Karpas-422 (cell line): ENCODE results near the gene MAP4K2. TPM values are rescaled to one million over a fixed set of nuclear protein-coding genes. Genes with fewer than 3 reads are reported as not detected.

Experiments
- DNase-seq: peaks from one replicate; pipeline ENCODE4 v3.0.0-alpha.2; 2015
- H2AFZ ChIP-seq: fragments of 200-600 bp; sonication (generic); 2 replicates; pipeline ENCODE4 v1.6.1; 2014; ENCODE audit warnings: antibody characterized with exemption, low read length, mixed read lengths
- H3K27ac ChIP-seq: fragments of 200-600 bp; sonication (generic); 2 replicates; pipeline ENCODE4 v1.5.1; 2014; ENCODE audit warnings: mild to moderate bottlenecking, low read length, moderate library complexity
- H3K27me3 ChIP-seq: fragments of 200-600 bp; sonication (generic); 2 replicates; pipeline ENCODE4 v1.6.1; 2014; ENCODE audit warnings: low read length, mixed read lengths
- H3K36me3 ChIP-seq: fragments of 200-600 bp; sonication (generic); 2 replicates; pipeline ENCODE4 v1.6.1; 2014; ENCODE audit warnings: low read length, mixed read lengths; ENCODE audit not compliant: insufficient read depth
- H3K4me1 ChIP-seq: fragments of 200-600 bp; sonication (generic); 2 replicates; pipeline ENCODE4 v1.6.1; 2014; ENCODE audit warnings: mild to moderate bottlenecking, low read length, mixed read lengths
- H3K4me2 ChIP-seq: fragments of 200-600 bp; sonication (generic); 2 replicates; pipeline ENCODE4 v1.6.1; 2014; ENCODE audit warnings: low read length, low read depth, mild to moderate bottlenecking; ENCODE audit not compliant: poor library complexity, severe bottlenecking
- H3K4me3 ChIP-seq: fragments of 200-600 bp; sonication (generic); 2 replicates; pipeline ENCODE4 v1.5.1; 2014; ENCODE audit warnings: mild to moderate bottlenecking, antibody characterized with exemption, low read length, mixed read lengths
- H3K79me2 ChIP-seq: fragments of 200-600 bp; sonication (generic); 2 replicates; pipeline ENCODE4 v1.6.1; 2014; ENCODE audit warnings: mild to moderate bottlenecking, low read length, mixed read lengths
- H3K9ac ChIP-seq: fragments of 200-600 bp; sonication (generic); 2 replicates; pipeline ENCODE4 v1.6.0; 2014; ENCODE audit warnings: low read length
- H3K9me2 ChIP-seq: fragments of 200-600 bp; sonication (generic), shearing (Covaris generic); replicated peaks from 2 replicates; pipeline ENCODE4 v1.6.0; 2014; ENCODE audit warnings: mild to moderate bottlenecking, low read length, moderate library complexity; ENCODE audit not compliant: insufficient read depth
- H3K9me3 ChIP-seq: fragments of 300-700, 200-600 bp; sonication (generic); 2 replicates; pipeline ENCODE4 v1.6.1; 2014; ENCODE audit warnings: low read length, mixed read lengths
- H4K20me1 ChIP-seq: fragments of 200-600 bp; sonication (generic); 2 replicates; pipeline ENCODE4 v1.6.1; 2014; ENCODE audit warnings: mild to moderate bottlenecking, antibody characterized with exemption, low read length, low read depth; ENCODE audit not compliant: insufficient read depth
- total RNA-seq: library from RNA; depleted of rRNA; stranded (reverse); fragments of >200 nt; shearing (Covaris generic); gene quantifications from 2 replicates; pipeline ENCODE4 v1.2.3, GENCODE V29; 2014; ENCODE audit warnings: low replicate concordance

MAP4K2 gene
- total RNA-seq, 1 experiment from 2014 or later = 62.0 TPM

DNA sequence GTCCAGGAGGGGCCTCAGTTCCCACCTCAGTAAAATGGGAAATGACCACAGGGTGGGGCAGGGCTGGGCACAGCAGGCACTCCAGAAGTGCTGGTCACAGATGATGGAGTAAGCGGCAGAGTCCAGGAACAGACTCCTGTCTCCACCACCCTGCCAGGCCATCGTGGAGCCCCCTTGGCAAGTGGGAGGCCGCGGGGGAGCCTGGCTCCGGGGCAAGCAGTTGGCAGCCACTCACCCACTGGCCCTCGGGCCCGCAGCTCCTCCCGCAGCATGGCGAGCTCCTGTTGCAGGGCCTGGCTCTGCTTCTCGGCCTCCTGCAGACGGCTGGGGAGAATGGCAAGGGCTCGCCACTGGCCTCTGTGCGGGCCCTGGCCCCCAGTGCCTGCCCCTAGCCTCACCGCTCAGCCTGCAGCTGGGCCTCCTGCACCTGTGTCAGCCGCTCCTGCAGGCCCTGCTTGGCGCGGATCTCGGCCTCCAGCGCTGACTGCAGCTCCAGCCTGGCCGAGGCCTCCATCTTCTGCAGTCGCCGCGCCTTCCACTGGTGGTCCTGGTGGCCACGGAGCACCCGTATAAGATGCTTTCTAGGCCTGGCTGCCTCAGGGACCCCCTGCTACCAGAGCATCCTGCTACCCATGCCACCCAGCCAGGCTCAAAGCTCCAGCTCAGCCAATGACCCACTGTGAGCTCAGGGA, 31.2 kb upstream of the MAP4K2 start:
- H3K36me3 ChIP-seq = no peaks in the 10 kb centered on the region

DNA sequence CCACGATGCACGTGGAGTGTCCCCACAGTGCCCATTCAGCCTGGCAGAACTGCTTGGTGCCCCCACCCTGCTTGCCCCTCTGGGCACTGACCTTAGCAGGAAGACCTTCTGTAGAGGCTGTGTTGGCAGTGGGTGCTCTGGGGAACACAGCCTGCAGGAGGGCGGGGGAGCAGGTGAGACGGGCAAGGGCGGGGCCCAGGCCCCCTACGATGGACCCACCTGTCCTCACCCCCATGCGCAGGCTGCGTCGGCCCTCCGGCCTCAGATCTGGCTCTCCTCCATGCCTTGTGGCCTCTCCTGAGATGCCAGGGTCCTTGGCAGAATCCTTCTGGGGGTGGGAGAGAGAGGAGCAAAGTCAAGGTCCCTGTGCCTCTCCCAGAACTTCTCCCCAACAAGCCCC, 30.5 kb upstream of the MAP4K2 start:
- Histone ChIP-seq H3K27me3 (no peaks in the 10 kb centered on the region), H3K36me3 (no peaks in the 10 kb centered on the region), H3K9me2 (no peaks in the 10 kb centered on the region), H3K9ac (no peak overlapping the region), H3K27ac (no peak overlapping the region), H3K4me2 (no peak overlapping the region), H3K79me2 (no peaks in the 10 kb centered on the region), H4K20me1 (no peaks in the 10 kb centered on the region), H2AFZ (no peak overlapping the region), H3K4me1 (no peaks in the 10 kb centered on the region), H3K4me3 (no peak overlapping the region), H3K9me3 (no peaks in the 10 kb centered on the region)
- no peak for DNase-seq

More for the DNA sequence above, 31.2 kb upstream of the MAP4K2 start:
- no peaks in the 10 kb centered on the region for H3K27me3 ChIP-seq
- no peaks in the 10 kb centered on the region for H4K20me1 ChIP-seq
- no peaks in the 10 kb centered on the region for H3K79me2 ChIP-seq
- no peaks in the 10 kb centered on the region for H3K9me2 ChIP-seq
- no peak overlapping the region for H3K4me3 ChIP-seq
- H3K9me3 ChIP-seq = no peaks in the 10 kb centered on the region
- H3K9ac ChIP-seq = no peak overlapping the region
- no peak overlapping the region for H3K27ac ChIP-seq
- H2AFZ ChIP-seq = no peak overlapping the region
- no peak overlapping the region for H3K4me2 ChIP-seq
- no peaks in the 10 kb centered on the region for H3K4me1 ChIP-seq
- no peak for DNase-seq

DNA sequence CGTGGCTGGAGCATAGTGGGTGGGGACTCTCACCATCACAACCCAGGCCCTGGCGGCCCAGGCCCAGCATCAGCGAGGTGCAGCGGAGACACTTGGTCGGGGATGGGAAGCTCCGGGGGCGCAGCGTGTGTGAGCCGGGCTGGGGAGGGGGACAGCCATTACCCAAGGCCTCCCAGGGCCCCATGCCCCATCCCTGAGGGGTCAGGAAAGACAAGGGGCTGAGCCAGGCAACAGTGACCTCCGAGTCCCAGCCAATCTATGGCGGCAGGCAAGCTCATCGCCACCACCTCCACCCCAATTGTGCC, 30.1 kb upstream of the MAP4K2 start:
- H3K9ac ChIP-seq = no peak overlapping the region

DNA sequence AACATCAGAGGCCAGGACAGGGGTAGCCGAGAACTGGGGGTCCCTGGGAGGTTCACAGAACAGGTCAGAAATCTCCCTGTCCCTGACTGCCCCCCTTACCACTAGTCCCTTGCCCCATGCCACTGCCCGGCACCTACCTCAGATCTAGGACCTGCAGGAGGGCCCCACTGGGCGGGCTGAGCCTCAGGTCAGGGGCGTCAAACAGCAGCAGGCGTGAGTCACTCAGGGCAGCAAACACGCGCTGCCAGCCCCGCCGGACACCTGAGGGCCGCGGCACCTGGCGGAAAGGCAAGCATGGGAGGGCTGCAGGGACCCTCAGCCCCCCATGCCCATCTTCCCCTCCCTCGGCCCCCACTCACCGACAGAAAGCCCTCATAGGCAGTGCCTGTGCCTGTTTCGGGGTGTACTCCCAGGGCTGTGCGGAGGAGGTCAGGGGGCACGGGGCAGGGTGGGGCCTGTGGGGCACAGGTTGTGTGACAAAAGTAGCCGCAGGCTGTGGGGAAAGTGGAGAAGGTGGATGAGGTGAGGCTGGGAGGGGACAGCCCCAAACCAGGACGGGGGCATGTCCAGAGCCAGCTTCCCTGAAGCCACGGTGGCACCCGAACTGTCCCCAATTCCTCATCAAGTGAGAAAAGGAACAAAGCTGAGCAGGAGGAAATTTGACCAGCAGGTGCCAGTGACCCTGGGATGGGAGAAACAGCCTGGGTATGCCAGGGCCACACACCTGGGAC, 29.6 kb upstream of the MAP4K2 start:
- H3K4me3 ChIP-seq = no peak overlapping the region
- DNase-seq = no peak
- no peaks in the 10 kb centered on the region for H3K9me3 ChIP-seq
- H3K4me1 ChIP-seq = no peaks in the 10 kb centered on the region
- H4K20me1 ChIP-seq = no peaks in the 10 kb centered on the region
- no peaks in the 10 kb centered on the region for H3K36me3 ChIP-seq
- no peak overlapping the region for H3K4me2 ChIP-seq
- H2AFZ ChIP-seq = no peak overlapping the region
- no peak overlapping the region for H3K27ac ChIP-seq
- H3K27me3 ChIP-seq = no peaks in the 10 kb centered on the region
- H3K9me2 ChIP-seq = no peaks in the 10 kb centered on the region
- H3K9ac ChIP-seq = no peak overlapping the region
- no peaks in the 10 kb centered on the region for H3K79me2 ChIP-seq

More for the DNA sequence above, 30.1 kb upstream of the MAP4K2 start:
- Histone ChIP-seq H3K9me3 (no peaks in the 10 kb centered on the region), H3K9me2 (no peaks in the 10 kb centered on the region), H2AFZ (no peak overlapping the region), H4K20me1 (no peaks in the 10 kb centered on the region), H3K27me3 (no peaks in the 10 kb centered on the region), H3K27ac (no peak overlapping the region), H3K4me3 (no peak overlapping the region), H3K4me1 (no peaks in the 10 kb centered on the region), H3K36me3 (no peaks in the 10 kb centered on the region), H3K4me2 (no peak overlapping the region), H3K79me2 (no peaks in the 10 kb centered on the region)
- DNase-seq = no peak

DNA sequence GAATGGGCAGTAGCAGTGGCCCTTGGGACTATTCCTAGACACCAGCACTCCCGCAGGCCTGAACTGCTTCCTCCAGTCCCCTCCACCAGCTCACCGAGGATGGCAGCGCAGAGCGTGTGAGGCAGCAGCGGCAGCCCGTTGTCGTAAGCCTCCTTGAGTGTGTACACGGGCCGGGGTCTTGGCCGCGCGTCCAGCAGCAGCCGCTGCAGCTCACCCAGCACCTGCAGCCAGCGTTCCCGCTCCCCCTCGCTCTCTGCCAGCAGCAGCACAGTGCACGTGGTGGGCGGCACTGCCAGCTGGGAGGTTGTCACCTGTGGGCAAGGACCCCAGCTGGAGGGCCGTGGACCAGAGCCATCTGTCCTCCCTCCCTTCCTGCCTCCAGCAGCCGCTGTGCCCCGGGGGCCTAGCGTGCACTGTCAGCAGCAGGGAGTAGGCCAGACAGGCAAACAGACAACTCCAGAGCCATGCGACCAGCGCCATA, 28.4 kb upstream of the MAP4K2 start:
- Histone ChIP-seq H3K4me3 (no peak overlapping the region), H3K9me3 (no peaks in the 10 kb centered on the region), H2AFZ (no peak overlapping the region), H3K27ac (no peak overlapping the region), H3K27me3 (no peaks in the 10 kb centered on the region), H3K9me2 (no peaks in the 10 kb centered on the region), H3K4me2 (no peak overlapping the region), H3K4me1 (no peaks in the 10 kb centered on the region), H3K9ac (no peak overlapping the region), H3K36me3 (no peaks in the 10 kb centered on the region), H3K79me2 (no peaks in the 10 kb centered on the region), H4K20me1 (no peaks in the 10 kb centered on the region)
- DNase-seq = no peak

DNA sequence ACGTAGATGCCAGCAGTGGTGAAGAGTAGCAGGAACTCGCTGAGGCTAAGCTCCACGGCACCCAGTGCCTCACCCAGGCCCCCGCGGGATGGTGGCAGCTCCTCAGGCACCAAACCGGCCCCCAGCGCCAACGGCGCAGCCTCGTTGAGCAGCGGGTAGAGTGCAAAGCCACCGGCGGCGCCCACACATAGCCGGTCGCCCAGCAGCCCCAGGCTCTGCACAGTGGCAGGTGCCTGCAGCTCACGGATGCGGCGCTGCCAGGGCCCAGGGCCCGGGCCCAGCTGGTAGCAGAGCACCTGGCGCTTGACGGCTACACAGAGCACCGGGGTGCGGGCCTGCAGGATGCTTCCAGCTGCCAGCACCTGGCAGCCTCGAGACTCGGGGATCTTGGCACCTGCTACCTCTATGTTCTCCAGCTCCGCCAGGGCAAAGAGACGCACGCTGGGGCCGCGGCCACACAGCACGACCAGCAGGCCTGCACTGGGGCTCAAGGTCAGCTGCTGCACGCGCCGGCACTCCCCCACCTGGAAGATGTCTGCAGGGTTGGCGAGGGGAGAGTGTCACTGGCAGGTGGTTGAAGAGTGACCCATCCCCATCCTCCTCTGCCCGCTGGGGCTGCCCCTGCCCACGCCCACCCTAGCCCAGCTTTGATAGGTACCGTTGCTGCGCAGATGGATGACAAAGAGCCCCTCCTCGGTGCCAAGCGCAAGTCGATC, 26.7 kb upstream of the MAP4K2 start:
- Histone ChIP-seq H3K4me2 (no peak overlapping the region), H3K9ac (no peak overlapping the region), H3K9me3 (no peaks in the 10 kb centered on the region), H3K36me3 (no peaks in the 10 kb centered on the region), H3K9me2 (no peaks in the 10 kb centered on the region), H4K20me1 (no peaks in the 10 kb centered on the region), H3K4me1 (no peaks in the 10 kb centered on the region), H2AFZ (no peak overlapping the region), H3K27me3 (no peaks in the 10 kb centered on the region), H3K79me2 (no peaks in the 10 kb centered on the region), H3K27ac (no peak overlapping the region), H3K4me3 (no peak overlapping the region)
- no peak for DNase-seq

DNA sequence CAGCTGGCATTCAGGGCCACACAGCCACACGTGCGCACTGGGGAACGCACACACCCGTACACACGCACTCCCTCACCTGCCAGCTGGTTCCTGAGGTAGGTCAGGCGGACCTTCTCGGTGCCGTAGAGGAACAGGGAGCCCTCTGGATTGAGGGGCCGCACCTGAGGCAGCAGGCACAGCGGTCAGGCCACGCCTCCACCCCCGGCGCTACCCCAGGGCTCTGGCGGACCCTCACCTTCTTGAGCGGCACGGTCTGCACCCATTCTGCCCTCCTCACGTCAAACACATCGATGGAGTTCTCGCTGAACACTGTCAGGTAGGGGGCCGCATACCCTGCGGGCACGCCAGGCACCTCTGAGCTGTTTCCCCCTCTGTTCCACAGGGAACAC, 24.4 kb upstream of the MAP4K2 start:
- Histone ChIP-seq H3K4me2 (no peak overlapping the region), H3K27me3 (no peaks in the 10 kb centered on the region), H3K36me3 (no peaks in the 10 kb centered on the region), H3K79me2 (no peaks in the 10 kb centered on the region), H2AFZ (no peak overlapping the region), H4K20me1 (no peaks in the 10 kb centered on the region), H3K9ac (no peak overlapping the region), H3K27ac (no peak overlapping the region), H3K9me3 (no peaks in the 10 kb centered on the region), H3K4me3 (no peak overlapping the region), H3K4me1 (no peaks in the 10 kb centered on the region), H3K9me2 (no peaks in the 10 kb centered on the region)
- DNase-seq = no peak
